ENCODE results near the gene RIMKLB.

- TF ChIP-seq CTCF (IDR thresholded peaks at IDR 0.05; ENCODE audit: low read length): no peak
- TF ChIP-seq EZH2 (IDR thresholded peaks at IDR 0.05; ENCODE audit: borderline replicate concordance, low read length): no peak
These were observed 120.7 kb downstream of the RIMKLB start for GRCh38 chr12:8818526-8818925.
